Measurements from ENCODE around the gene USP50. TPM values are rescaled to one million over a fixed set of nuclear protein-coding genes. Genes with fewer than 3 reads are reported as not detected.
A peak's percentile ranks its signal among the peaks of the same experiment; 100 is the strongest.
"Not testable (repeated sequence)": the region's sequence is repeated elsewhere in the genome, so short reads cannot be mapped to it uniquely, and the experiment has no call there.

USP50 gene
- total RNA-seq, 1 donor from 2014 or later, result 0.40 TPM

DNA sequence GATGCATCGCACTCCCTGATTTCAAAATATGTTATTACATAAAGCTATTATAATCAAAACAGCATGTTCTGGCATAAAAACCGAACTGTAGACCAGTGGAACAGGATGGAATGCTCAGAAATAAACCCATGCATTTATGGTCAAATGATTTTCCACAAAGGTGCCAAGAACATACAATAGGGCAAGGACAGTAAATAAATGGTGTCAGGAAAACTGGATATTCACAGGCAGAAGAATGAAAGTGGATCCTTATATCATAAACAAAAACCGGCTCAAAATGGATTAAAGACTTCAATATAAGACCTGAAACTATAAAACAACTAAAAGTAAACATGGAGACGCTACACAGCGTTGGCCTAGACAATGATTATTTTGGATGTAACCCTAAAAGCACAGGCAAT is 22.6 kb downstream of the USP50 start:
- H3K27ac Mint-ChIP-seq (ENCODE audit: unreplicated experiment), result no peak overlapping the region
- H3K27me3 Mint-ChIP-seq (ENCODE audit: low read depth), result no peaks in the 10 kb centered on the region
- TF ChIP-seq, protein P1, sequence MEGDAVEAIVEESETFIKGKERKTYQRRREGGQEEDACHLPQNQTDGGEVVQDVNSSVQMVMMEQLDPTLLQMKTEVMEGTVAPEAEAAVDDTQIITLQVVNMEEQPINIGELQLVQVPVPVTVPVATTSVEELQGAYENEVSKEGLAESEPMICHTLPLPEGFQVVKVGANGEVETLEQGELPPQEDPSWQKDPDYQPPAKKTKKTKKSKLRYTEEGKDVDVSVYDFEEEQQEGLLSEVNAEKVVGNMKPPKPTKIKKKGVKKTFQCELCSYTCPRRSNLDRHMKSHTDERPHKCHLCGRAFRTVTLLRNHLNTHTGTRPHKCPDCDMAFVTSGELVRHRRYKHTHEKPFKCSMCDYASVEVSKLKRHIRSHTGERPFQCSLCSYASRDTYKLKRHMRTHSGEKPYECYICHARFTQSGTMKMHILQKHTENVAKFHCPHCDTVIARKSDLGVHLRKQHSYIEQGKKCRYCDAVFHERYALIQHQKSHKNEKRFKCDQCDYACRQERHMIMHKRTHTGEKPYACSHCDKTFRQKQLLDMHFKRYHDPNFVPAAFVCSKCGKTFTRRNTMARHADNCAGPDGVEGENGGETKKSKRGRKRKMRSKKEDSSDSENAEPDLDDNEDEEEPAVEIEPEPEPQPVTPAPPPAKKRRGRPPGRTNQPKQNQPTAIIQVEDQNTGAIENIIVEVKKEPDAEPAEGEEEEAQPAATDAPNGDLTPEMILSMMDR (conservative IDR thresholded peaks at IDR 0.05), result no peak
- peaks cover 2% of the 10 kb centered on the region for H3K36me3 Mint-ChIP-seq (ENCODE audit: low read depth)
- no peaks in the 10 kb centered on the region for H3K4me1 Mint-ChIP-seq
- no peak overlapping the region for H3K4me3 Mint-ChIP-seq
- peaks cover 3% of the 10 kb centered on the region for H3K9me3 Mint-ChIP-seq
- DNase-seq (ENCODE audit: low read depth, low spot score), result no peak

DNA sequence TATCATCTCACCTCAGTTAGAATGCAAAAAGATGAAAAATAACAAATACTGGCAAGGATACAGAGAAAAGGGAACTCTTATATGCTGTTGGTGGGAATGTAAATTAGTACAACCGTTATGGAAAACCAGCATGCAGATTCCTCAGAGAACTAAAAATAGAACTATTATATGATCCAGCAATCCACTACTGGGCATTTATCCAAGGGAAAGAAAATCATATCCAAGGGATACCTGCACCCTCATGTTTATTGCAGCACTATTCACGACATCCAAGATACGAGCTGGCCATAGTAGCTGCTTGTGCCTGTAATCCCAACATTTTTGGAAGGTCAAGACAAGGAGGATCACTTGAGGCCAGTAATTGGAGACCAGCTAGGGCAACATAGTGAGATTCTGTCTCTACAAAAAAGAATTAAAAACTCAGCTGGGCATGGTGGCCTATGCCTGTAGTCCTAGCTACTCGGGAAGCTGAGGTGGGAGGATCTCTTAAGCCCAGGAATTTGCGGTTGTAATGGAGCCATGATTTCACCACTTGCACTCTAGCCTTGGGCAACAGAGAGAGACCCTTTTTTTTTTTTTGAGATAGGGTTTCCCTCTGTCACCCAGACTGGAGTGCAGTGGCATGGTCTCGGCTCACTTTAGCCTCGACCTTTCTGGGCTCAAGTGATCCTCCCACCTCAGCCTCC is 26.6 kb downstream of the USP50 start:
- Mint-ChIP-seq H3K36me3 (ENCODE audit: low read depth) (peaks cover 2% of the 10 kb centered on the region), H3K9me3 (peaks cover 3% of the 10 kb centered on the region), H3K4me1 (no peaks in the 10 kb centered on the region), H3K27me3 (ENCODE audit: low read depth) (no peaks in the 10 kb centered on the region), H3K27ac (ENCODE audit: unreplicated experiment) (no peak overlapping the region), H3K4me3 (no peak overlapping the region)
- TF ChIP-seq, protein P1 (conservative IDR thresholded peaks at IDR 0.05), result no peak
- DNase-seq (ENCODE audit: low read depth, low spot score), result no peak

DNA sequence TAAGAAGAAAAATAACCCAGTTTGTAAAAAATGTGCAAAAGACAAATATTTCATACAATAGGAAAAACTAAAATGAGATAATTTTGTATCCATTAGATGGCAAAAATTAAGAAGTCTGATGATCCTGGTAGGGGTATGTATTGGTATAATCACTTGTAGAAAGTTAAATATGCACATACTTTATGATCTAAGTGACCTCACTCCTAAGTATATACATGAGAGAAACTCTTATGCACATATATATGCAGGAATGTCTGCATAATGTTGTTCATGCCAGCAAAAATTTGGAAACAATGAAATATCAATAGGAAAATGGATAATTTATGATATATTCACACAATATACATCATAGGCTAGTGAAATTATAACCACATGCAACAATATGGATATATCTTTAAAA is 33.5 kb downstream of the USP50 start:
- H3K36me3 Mint-ChIP-seq (ENCODE audit: low read depth), result no peaks in the 10 kb centered on the region
- H3K27ac Mint-ChIP-seq (ENCODE audit: unreplicated experiment), result no peak overlapping the region
- H3K4me3 Mint-ChIP-seq, result no peak overlapping the region
- no peaks in the 10 kb centered on the region for H3K4me1 Mint-ChIP-seq
- no peak for DNase-seq (ENCODE audit: low read depth, low spot score)
- H3K9me3 Mint-ChIP-seq, result peaks cover 6% of the 10 kb centered on the region
- TF ChIP-seq, protein P1 (conservative IDR thresholded peaks at IDR 0.05), result no peak
- no peaks in the 10 kb centered on the region for H3K27me3 Mint-ChIP-seq (ENCODE audit: low read depth)

DNA sequence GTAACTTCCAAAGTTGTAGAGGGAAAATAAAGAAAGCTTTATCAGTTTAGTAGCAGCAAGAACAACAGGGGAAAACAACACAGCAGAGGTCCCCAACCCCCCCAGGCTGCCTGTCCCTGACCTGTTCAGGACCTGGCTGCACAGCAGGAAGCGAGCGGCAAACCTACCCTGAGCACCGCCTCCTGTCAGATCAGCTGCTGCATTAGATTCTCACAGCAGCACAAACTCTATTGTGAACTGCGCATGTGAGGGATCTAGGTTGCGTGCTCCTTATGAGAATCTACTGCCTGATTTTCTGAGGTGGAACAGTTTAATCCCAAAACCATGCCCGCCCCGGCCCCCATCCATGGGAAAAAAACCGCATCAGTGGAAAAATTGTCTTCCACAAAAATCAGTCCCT is 40.3 kb downstream of the USP50 start:
- DNase-seq (ENCODE audit: low read depth, low spot score), result peak; percentile 5

DNA sequence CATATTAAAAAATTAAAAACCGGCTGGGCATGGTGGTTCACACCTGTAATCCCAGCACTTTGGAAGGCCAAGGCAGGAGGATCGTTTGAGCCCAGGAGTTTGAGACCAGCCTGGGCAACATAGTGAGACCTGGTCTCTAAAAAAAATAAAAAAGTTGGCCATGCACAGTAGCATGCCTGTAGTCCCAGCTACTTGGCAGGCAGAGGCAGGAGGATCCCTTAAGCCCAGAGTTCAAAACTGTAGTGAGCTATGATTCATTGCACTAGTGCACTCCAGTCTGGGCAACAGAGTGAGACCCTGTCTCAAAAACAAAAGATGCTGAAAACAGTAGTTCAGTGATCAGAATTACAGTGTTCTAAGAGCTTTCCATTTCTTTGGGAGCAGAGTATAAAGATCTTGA is 40.8 kb downstream of the USP50 start:
- H3K4me1 Mint-ChIP-seq; H3K27ac Mint-ChIP-seq (ENCODE audit: unreplicated experiment); DNase-seq (ENCODE audit: low read depth, low spot score); H3K36me3 Mint-ChIP-seq (ENCODE audit: low read depth); H3K4me3 Mint-ChIP-seq; H3K27me3 Mint-ChIP-seq (ENCODE audit: low read depth); H3K9me3 Mint-ChIP-seq: not testable (repeated sequence)

More for the DNA sequence above, 40.3 kb downstream of the USP50 start:
- Mint-ChIP-seq H3K4me1 (peaks cover 8% of the 10 kb centered on the region), H3K4me3 (no peak overlapping the region), H3K36me3 (ENCODE audit: low read depth) (no peaks in the 10 kb centered on the region), H3K9me3 (peaks cover 2% of the 10 kb centered on the region), H3K27me3 (ENCODE audit: low read depth) (no peaks in the 10 kb centered on the region), H3K27ac (ENCODE audit: unreplicated experiment) (no peak overlapping the region)
- TF ChIP-seq, protein P1 (conservative IDR thresholded peaks at IDR 0.05), result no peak

DNA sequence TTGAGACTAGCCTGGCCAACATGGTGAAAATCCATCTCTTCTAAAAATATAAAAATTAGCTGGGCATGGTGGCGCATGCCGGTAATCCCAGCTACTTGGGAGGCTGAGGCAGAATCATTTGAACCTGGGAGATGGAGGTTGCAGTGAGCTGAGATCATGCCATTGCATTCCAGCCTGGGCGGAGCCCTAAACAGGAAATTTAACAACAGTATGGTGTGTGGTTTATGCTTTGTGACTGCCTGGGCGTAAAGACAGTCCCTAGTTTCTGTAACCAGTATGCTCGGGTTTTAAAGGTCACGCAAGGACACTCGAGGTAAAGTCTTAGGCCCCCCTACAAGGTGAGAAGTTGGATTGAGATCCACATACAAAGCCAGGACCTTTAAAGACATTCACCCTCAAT is 43.3 kb downstream of the USP50 start:
- H3K27ac Mint-ChIP-seq (ENCODE audit: unreplicated experiment), result no peak overlapping the region
- H3K4me3 Mint-ChIP-seq, result no peak overlapping the region
- H3K27me3 Mint-ChIP-seq (ENCODE audit: low read depth), result no peaks in the 10 kb centered on the region
- TF ChIP-seq, protein P1 (conservative IDR thresholded peaks at IDR 0.05), result no peak
- peaks cover 2% of the 10 kb centered on the region for H3K36me3 Mint-ChIP-seq (ENCODE audit: low read depth)
- DNase-seq (ENCODE audit: low read depth, low spot score), result no peak
- H3K4me1 Mint-ChIP-seq, result peaks cover 8% of the 10 kb centered on the region
- no peaks in the 10 kb centered on the region for H3K9me3 Mint-ChIP-seq

Data from neural crest cell (in vitro differentiated cells).